Endothelial cell of umbilical vein (primary cell): ENCODE results near the gene EDN2.

Experiments
- EZH2 ChIP-seq: IDR thresholded peaks from 2 replicates; pipeline ENCODE4 v1.6.1; 2012; ENCODE audit warnings: borderline replicate concordance, low read depth, mild to moderate bottlenecking, moderate library complexity, low read length, inconsistent platforms; ENCODE audit not compliant: severe bottlenecking
- GATA2 ChIP-seq: IDR thresholded peaks from 2 replicates; pipeline ENCODE4 v1.7.0; 2011; ENCODE audit warnings: low read depth, mild to moderate bottlenecking, moderate library complexity, mixed read lengths, low read length; ENCODE audit not compliant: insufficient read length, insufficient read depth
- MAX ChIP-seq: IDR thresholded peaks from 2 replicates; pipeline ENCODE4 v1.6.1; 2011; ENCODE audit not compliant: insufficient read depth, insufficient read length
- POLR2A ChIP-seq: IDR thresholded peaks from 2 replicates; pipeline ENCODE4 v1.6.1; 2012; ENCODE audit warnings: low read depth, mild to moderate bottlenecking, control low read depth, low read length
- TF ChIP-seq, protein P1 (sequence below), 2 donors: IDR thresholded peaks; 1 replicate in 1 of 2; 2 replicates in 1 of 2; pipeline ENCODE4 v1.5.1; 2011; ENCODE audit warnings: low read length in 2 of 2, mild to moderate bottlenecking in 2 of 2, moderate library complexity in 2 of 2, control low read depth in 1 of 2, inconsistent platforms in 1 of 2, low read depth in 1 of 2; ENCODE audit not compliant: insufficient read depth in 1 of 2; ENCODE audit errors: extremely low read depth in 1 of 2

GRCh38 chr1:41444785-41445184 is 39.7 kb downstream of the EDN2 start:
- TF ChIP-seq, protein P1, sequence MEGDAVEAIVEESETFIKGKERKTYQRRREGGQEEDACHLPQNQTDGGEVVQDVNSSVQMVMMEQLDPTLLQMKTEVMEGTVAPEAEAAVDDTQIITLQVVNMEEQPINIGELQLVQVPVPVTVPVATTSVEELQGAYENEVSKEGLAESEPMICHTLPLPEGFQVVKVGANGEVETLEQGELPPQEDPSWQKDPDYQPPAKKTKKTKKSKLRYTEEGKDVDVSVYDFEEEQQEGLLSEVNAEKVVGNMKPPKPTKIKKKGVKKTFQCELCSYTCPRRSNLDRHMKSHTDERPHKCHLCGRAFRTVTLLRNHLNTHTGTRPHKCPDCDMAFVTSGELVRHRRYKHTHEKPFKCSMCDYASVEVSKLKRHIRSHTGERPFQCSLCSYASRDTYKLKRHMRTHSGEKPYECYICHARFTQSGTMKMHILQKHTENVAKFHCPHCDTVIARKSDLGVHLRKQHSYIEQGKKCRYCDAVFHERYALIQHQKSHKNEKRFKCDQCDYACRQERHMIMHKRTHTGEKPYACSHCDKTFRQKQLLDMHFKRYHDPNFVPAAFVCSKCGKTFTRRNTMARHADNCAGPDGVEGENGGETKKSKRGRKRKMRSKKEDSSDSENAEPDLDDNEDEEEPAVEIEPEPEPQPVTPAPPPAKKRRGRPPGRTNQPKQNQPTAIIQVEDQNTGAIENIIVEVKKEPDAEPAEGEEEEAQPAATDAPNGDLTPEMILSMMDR (IDR thresholded peaks at IDR 0.05; ENCODE audit: extremely low read depth in 1 of 2, insufficient read depth in 1 of 2, low read depth in 1 of 2, low read length in 2 of 2), result no peak
- no peak for TF ChIP-seq EZH2
- TF ChIP-seq POLR2A, result no peak
- TF ChIP-seq MAX, result no peak
- TF ChIP-seq GATA2, result no peak
